IMR-90 (cell line): Measurements from ENCODE around the gene PPP1R37. TPM values are rescaled to one million over a fixed set of nuclear protein-coding genes. Genes with fewer than 3 reads are reported as not detected.
A peak's percentile ranks its signal among the peaks of the same experiment; 100 is the strongest.

Experiments used
- ATAC-seq: fragments of 200-7000 bp; cut with Tn5 transposase; 2 replicates; pipeline ENCODE4 v1.9.1; 2020; ENCODE audit warnings: low read depth, mild to moderate bottlenecking, moderate library complexity
- BruUV-seq: library from RNA; stranded (reverse); fragments of 400-500 nt; replicated peaks from 2 replicates; lab custom pipeline; 2021; lab: Mats Ljungman, UMichigan
- CTCF ChIA-PET: fragments of 300-600 bp; formaldehyde crosslinking; extraction: SDS; loops from one replicate; lab custom pipeline; 2021; ENCODE audit warnings: antibody characterized with exemption; lab: Yijun Ruan, JAX
- POLR2A ChIA-PET: fragments of 300-600 bp; sonication (Branson Sonifier 250); formaldehyde crosslinking; loops from one replicate; lab custom pipeline; 2022; ENCODE audit warnings: antibody characterized with exemption; ENCODE audit not compliant: unreplicated experiment; lab: Charles Lee
- DNase-seq: peaks from one replicate; pipeline ENCODE4 v3.0.0; 2013
- H2AFZ ChIP-seq: replicated peaks from 2 replicates; pipeline ENCODE3; 2013; ENCODE audit warnings: low read length, mild to moderate bottlenecking; ENCODE audit not compliant: poor library complexity
- H2AK5ac ChIP-seq: 2 replicates; pipeline ENCODE4 v1.6.1; 2013; ENCODE audit warnings: low read depth, low read length, inconsistent platforms
- H2AK9ac ChIP-seq: replicated peaks from 2 replicates; pipeline ENCODE3; 2013; ENCODE audit warnings: mild to moderate bottlenecking, low read depth, low read length, moderate library complexity; ENCODE audit not compliant: poor library complexity
- H2BK120ac ChIP-seq: 2 replicates; pipeline ENCODE4 v1.6.1; 2013; ENCODE audit warnings: low read depth, low read length, inconsistent platforms
- H2BK15ac ChIP-seq: 3 replicates; pipeline ENCODE4 v1.6.1; 2013; ENCODE audit warnings: low read depth, low read length, inconsistent platforms
- H2BK20ac ChIP-seq: 2 replicates; pipeline ENCODE4 v1.6.1; 2013; ENCODE audit warnings: low read depth, mild to moderate bottlenecking, inconsistent platforms, low read length, moderate library complexity
- H2BK5ac ChIP-seq: 2 replicates; pipeline ENCODE4 v1.6.1; 2013; ENCODE audit warnings: mild to moderate bottlenecking, low read depth, low read length, inconsistent platforms; ENCODE audit not compliant: poor library complexity, severe bottlenecking
- H3K14ac ChIP-seq: replicated peaks from 2 replicates; pipeline ENCODE4 v1.6.1; 2013; ENCODE audit warnings: low read depth, low read length, inconsistent platforms
- H3K18ac ChIP-seq: 2 replicates; pipeline ENCODE4 v1.6.1; 2013; ENCODE audit warnings: low read depth, low read length, control low read depth
- H3K23ac ChIP-seq: 2 replicates; pipeline ENCODE4 v1.6.1; 2013; ENCODE audit warnings: low read depth, low read length, inconsistent platforms
- H3K27ac ChIP-seq: 2 replicates; pipeline ENCODE4 v1.5.1; 2013; ENCODE audit warnings: mild to moderate bottlenecking, control low read depth, low read length; ENCODE audit not compliant: insufficient read depth
- H3K27me3 ChIP-seq: 2 replicates; pipeline ENCODE4 v1.6.1; 2013; ENCODE audit warnings: low read length; ENCODE audit not compliant: control insufficient read depth, insufficient read depth
- H3K36me3 ChIP-seq: 2 replicates; pipeline ENCODE4 v1.6.1; 2013; ENCODE audit warnings: low read length, mixed read lengths; ENCODE audit not compliant: control insufficient read depth, insufficient read depth
- H3K4ac ChIP-seq: 2 replicates; pipeline ENCODE4 v1.6.1; 2013; ENCODE audit warnings: low read depth, low read length, inconsistent platforms
- H3K4me1 ChIP-seq: 2 replicates; pipeline ENCODE4 v1.6.1; 2013; ENCODE audit warnings: low read length, mixed read lengths; ENCODE audit not compliant: control insufficient read depth, insufficient read depth
- H3K4me2 ChIP-seq: 2 replicates; pipeline ENCODE4 v1.6.1; 2013; ENCODE audit warnings: low read depth, mild to moderate bottlenecking, control low read depth, low read length, moderate library complexity
- H3K4me3 ChIP-seq: 2 replicates; pipeline ENCODE4 v1.5.1; 2013; ENCODE audit warnings: low read depth, mild to moderate bottlenecking, control low read depth, low read length, moderate library complexity; ENCODE audit not compliant: insufficient read depth
- H3K56ac ChIP-seq: 2 replicates; pipeline ENCODE4 v1.6.1; 2013; ENCODE audit warnings: low read length, inconsistent platforms; ENCODE audit not compliant: insufficient read depth; ENCODE audit errors: extremely low read depth
- H3K79me1 ChIP-seq, 2 experiments: 2 replicates each; pipeline ENCODE4 v1.6.1; 2013; ENCODE audit warnings: low read length in 2 of 2, inconsistent platforms in 1 of 2, low read depth in 1 of 2
- H3K9ac ChIP-seq: 2 replicates; pipeline ENCODE4 v1.6.1; 2013; ENCODE audit warnings: low read depth, low read length, control low read depth
- H3K9me1 ChIP-seq: 2 replicates; pipeline ENCODE4 v1.6.1; 2013; ENCODE audit warnings: low read length, inconsistent platforms; ENCODE audit not compliant: insufficient read depth
- H3K9me3 ChIP-seq: 2 replicates; pipeline ENCODE4 v1.6.1; 2013; ENCODE audit warnings: low read length; ENCODE audit not compliant: control insufficient read depth, insufficient read depth
- H4K20me1 ChIP-seq: 2 replicates; pipeline ENCODE4 v1.6.1; 2013; ENCODE audit warnings: low read length, inconsistent platforms; ENCODE audit not compliant: insufficient read depth
- H4K5ac ChIP-seq: 2 replicates; pipeline ENCODE4 v1.6.1; 2013; ENCODE audit warnings: mild to moderate bottlenecking, low read depth, low read length, control low read depth
- H4K8ac ChIP-seq, 2 experiments: 2 replicates each; pipeline ENCODE4 v1.6.1; 2013; ENCODE audit warnings: low read depth in 2 of 2, low read length in 2 of 2, control low read depth in 1 of 2, inconsistent platforms in 1 of 2
- H4K91ac ChIP-seq: 2 replicates; pipeline ENCODE4 v1.6.1; 2013; ENCODE audit warnings: low read depth, low read length, inconsistent platforms; ENCODE audit not compliant: insufficient read depth
- CEBPB ChIP-seq: IDR thresholded peaks from 2 replicates; pipeline ENCODE4 v1.6.1; 2012; ENCODE audit warnings: low read depth, low read length, improper control_type of control experiment
- CHD1 ChIP-seq: IDR thresholded peaks from 2 replicates; pipeline ENCODE4 v1.6.1; 2012; ENCODE audit warnings: low read depth, low read length, improper control_type of control experiment
- CTCF ChIP-seq: conservative IDR thresholded peaks from 2 replicates; pipeline ENCODE4 v1.5.1; 2012; ENCODE audit warnings: mild to moderate bottlenecking, low read depth, low read length, improper control_type of control experiment
- FOS ChIP-seq: fragments of 150-350 bp; IDR thresholded peaks from 2 replicates; pipeline ENCODE4 v1.6.1; 2016; ENCODE audit warnings: low read depth, low read length
- MAFK ChIP-seq: IDR thresholded peaks from 2 replicates; pipeline ENCODE4 v1.6.1; 2012; ENCODE audit warnings: low read depth, low read length, improper control_type of control experiment
- NFE2L2 ChIP-seq: fragments of 150-350 bp; IDR thresholded peaks from 2 replicates; pipeline ENCODE4 v1.6.1; 2016; ENCODE audit warnings: low read depth, mild to moderate bottlenecking, low read length
- RCOR1 ChIP-seq: IDR thresholded peaks from 2 replicates; pipeline ENCODE4 v1.6.1; 2012; ENCODE audit warnings: mild to moderate bottlenecking, low read length, improper control_type of control experiment; ENCODE audit not compliant: insufficient replicate concordance
- WGBS, 2 experiments: methylation state at CpG; one replicate each; pipeline versions ENCODE4 v1.1.5 to v1.1.7; 2013; ENCODE audit warnings: missing lambda C conversion rate in 2 of 2; ENCODE audit not compliant: insufficient read length in 1 of 2; ENCODE audit errors: extremely low coverage in 2 of 2; 5-methylcytosine and 5-hydroxymethylcytosine counted together
- dilution Hi-C: fragments of 300-500 bp; cut with HindIII; formaldehyde crosslinking; loops from one replicate; pipeline ENCODE4 v1.14.3; 2018; ENCODE audit warnings: low sequenced_read_pairs; ENCODE audit not compliant: unreplicated experiment
- in situ Hi-C: fragments of 300-500 bp; cut with MboI; formaldehyde crosslinking; loops from 3 replicates; pipeline ENCODE4 v1.14.3; 2019; ENCODE audit warnings: low sequenced_read_pairs, inconsistent platforms, mixed read lengths
- intact Hi-C: fragments of 100-400 bp; cut with micrococcal nuclease; formaldehyde crosslinking; loops from 2 replicates; pipeline ENCODE4 v1.10.0; 2022
- polyA plus RNA-seq, 3 experiments: library from polyadenylated mRNA; depleted of rRNA; stranded (reverse); fragments of >200 nt; gene quantifications; 2 replicates each; pipeline ENCODE4 v1.2.3, GENCODE V29; 2012; ENCODE audit warnings: low replicate concordance in 1 of 3
- total RNA-seq: library from RNA; depleted of rRNA; stranded (reverse); fragments of >200 nt; gene quantifications from 2 replicates; pipeline ENCODE4 v1.2.3, GENCODE V29; 2012
- TF ChIP-seq, protein P1 (sequence below): fragments of 150-350 bp; IDR thresholded peaks from 2 replicates; pipeline ENCODE4 v1.6.1; 2016; ENCODE audit warnings: low read depth, mild to moderate bottlenecking, low read length, moderate library complexity, borderline replicate concordance

Gene PPP1R37
- total and polyA plus RNA-seq, 2 of the 4 experiments (the other 2 are of a cell fraction) = 13.1 to 18.5 TPM

- ChIA-PET CTCF (interaction anchor here (1.4 kb wide), 1 partner anchor 170 kb away, joined by 3 read pairs; no protein-coding TSS in a partner anchor), POLR2A (no interaction called here)
Observed at GRCh38 chr19:45169602-45170001, 76.6 kb downstream of the PPP1R37 start.

More at GRCh38 chr19:45169602-45170001, 76.6 kb downstream of the PPP1R37 start:
- H3K4ac ChIP-seq = no peak overlapping the region
- no peak overlapping the region for H4K91ac ChIP-seq
- H2AK5ac ChIP-seq = no peak overlapping the region
- no peak overlapping the region for H3K56ac ChIP-seq
- 63% methylated on average over 3 of the region's 10 CpGs; no CpG with 5 or more reads in 1 of the 2 experiments for WGBS, 2 experiments
- in situ Hi-C loops (no loop called here), dilution Hi-C loops (no loop called here), intact Hi-C loops (no loop called here)
- no peaks in the 10 kb centered on the region for H4K20me1 ChIP-seq
- no peak overlapping the region for H4K8ac ChIP-seq
- DNase-seq (no peak), ATAC-seq (no peak)
- no peak overlapping the region for H2BK20ac ChIP-seq
- no peak overlapping the region for H3K14ac ChIP-seq
- no peak overlapping the region for H3K4me2 ChIP-seq
- TF ChIP-seq NFE2L2 (no peak), CEBPB (no peak), RCOR1 (no peak), FOS (no peak), CHD1 (no peak), MAFK (no peak), CTCF (no peak)
- TF ChIP-seq, protein P1, sequence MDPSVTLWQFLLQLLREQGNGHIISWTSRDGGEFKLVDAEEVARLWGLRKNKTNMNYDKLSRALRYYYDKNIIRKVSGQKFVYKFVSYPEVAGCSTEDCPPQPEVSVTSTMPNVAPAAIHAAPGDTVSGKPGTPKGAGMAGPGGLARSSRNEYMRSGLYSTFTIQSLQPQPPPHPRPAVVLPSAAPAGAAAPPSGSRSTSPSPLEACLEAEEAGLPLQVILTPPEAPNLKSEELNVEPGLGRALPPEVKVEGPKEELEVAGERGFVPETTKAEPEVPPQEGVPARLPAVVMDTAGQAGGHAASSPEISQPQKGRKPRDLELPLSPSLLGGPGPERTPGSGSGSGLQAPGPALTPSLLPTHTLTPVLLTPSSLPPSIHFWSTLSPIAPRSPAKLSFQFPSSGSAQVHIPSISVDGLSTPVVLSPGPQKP = no peak
- H3K27me3 ChIP-seq = peaks cover 2% of the 10 kb centered on the region; the same call in 1 of the 2 replicates
- H2BK5ac ChIP-seq = no peak overlapping the region
- BruUV-seq = no TSS peak
- no peak overlapping the region for H2BK120ac ChIP-seq
- H3K27ac ChIP-seq = no peak overlapping the region
- H3K79me1 ChIP-seq = no peaks in the 10 kb centered on the region
- no peaks in the 10 kb centered on the region for H3K9me1 ChIP-seq
- no peak overlapping the region for H3K9ac ChIP-seq
- H3K9me3 ChIP-seq = no peaks in the 10 kb centered on the region
- H2AK9ac ChIP-seq = peak overlapping the region; percentile 3
- peaks cover 2% of the 10 kb centered on the region for H3K4me1 ChIP-seq
- H2BK15ac ChIP-seq = no peak overlapping the region
- H3K4me3 ChIP-seq = no peak overlapping the region
- H2AFZ ChIP-seq = no peak overlapping the region
- no peak overlapping the region for H3K18ac ChIP-seq
- H3K36me3 ChIP-seq = no peaks in the 10 kb centered on the region
- no peak overlapping the region for H4K5ac ChIP-seq
- H3K23ac ChIP-seq = no peak overlapping the region
